HL-60/S4 treated with retinoic acid at 250 ng/mL for 4 days and 3 days (cell line): ENCODE data around the gene ZFP30.
"Not testable (repeated sequence)": the region's sequence is repeated elsewhere in the genome, so short reads cannot be mapped to it uniquely, and the experiment has no call there.

Experiments
- in situ Hi-C: fragments of 300-500 bp; cut with MboI; formaldehyde crosslinking; loops from 2 replicates; pipeline ENCODE4 v1.7.0; 2022; ENCODE audit warnings: low sequenced_read_pairs

The ZFP30 gene

GRCh38 chr19:37655301-37655688 is at the start of gene ZFP30:
ZFP30 (minus strand) TSS chr19:37655465; CDS start chr19:37647822, 7,643 bp downstream.
- in situ Hi-C loops = no loop called here

GRCh38 chr19:37699057-37699456 is 43.8 kb upstream of the ZFP30 start:
- in situ Hi-C loops = no loop called here

- in situ Hi-C loops = no loop called here
Observed at GRCh38 chr19:37698216-37698615, 43.0 kb upstream of the ZFP30 start.

GRCh38 chr19:37695144-37695899 is 40.1 kb upstream of the ZFP30 start:
- in situ Hi-C loops = no loop called here

- in situ Hi-C loops = no loop called here
Observed at GRCh38 chr19:37692956-37693620, 37.8 kb upstream of the ZFP30 start.

DNA sequence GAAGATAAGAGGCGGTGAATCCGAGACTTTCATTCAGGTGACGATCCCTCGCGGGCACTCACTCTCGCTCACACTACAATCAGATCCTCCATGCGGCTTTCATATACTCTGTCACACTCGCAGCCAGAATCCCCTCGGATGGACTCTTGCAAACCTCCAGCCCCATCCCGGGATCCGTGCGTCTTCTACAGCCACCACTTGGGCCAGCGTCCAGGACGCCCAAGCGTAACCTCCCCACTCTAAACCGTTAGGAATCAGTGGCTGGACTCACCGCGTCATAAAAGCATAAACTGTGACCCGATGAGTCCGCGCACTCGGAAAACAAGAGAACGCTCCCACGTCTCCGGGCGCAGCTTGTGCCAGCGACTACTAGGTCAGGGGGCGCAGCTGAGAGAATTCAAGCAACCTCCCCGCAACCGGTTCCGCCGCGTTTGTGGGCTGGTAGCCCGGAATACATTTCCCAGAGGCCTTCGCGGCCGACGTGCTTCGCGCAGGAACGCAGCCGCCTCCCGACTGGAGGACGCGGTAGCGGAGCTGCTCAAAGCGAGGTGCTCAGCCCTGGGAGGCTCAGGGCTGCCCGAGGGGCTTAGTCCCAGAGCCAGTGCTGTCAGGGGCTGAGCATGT is 36.7 kb upstream of the ZFP30 start:
- in situ Hi-C loops = no loop called here

DNA sequence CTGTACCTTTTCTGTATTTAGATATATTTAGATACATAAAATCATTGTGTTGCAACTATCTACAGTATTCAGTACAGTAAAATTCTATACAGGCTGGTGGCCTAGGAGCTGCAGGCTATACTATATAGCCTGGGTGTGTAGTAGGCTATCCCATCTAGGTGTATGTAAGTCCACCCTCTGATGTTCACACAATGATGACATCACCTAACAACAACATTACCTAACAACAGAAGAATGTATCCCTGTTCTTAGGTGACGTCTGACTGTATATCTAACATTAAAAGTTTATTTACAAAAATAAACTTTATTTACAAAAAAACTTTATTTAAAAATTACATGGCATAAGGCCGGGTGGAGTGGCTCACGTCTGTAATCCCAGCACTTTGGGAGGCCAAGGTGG is 28.3 kb upstream of the ZFP30 start:
- in situ Hi-C loops = no loop called here

GRCh38 chr19:37669450-37669914 is 14.2 kb upstream of the ZFP30 start:
- in situ Hi-C loops = no loop called here

DNA sequence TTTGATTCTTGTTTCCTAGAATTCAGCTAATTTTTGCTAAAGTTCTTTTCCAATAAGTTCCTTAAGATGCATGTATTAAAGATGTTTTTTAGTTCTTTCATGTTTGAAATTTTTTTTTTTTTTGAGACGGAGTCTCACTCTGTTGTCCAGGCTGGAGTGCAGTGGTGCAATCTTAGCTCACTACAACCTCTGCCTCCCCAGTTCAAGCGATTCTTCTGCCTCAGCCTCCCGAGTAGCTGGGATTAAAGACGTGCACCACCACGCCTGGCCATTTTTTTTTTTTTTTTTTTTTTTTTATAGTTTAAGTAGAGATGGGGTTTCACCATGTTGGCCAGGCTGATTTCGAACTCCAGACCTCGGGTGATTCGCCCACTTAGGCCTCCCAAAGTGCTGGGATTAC is 1.9 kb upstream of the ZFP30 start:
- in situ Hi-C loops = not testable (repeated sequence)

- in situ Hi-C loops = no loop called here
Observed at GRCh38 chr19:37655689-37656371, 565 bp upstream of the ZFP30 start.

DNA sequence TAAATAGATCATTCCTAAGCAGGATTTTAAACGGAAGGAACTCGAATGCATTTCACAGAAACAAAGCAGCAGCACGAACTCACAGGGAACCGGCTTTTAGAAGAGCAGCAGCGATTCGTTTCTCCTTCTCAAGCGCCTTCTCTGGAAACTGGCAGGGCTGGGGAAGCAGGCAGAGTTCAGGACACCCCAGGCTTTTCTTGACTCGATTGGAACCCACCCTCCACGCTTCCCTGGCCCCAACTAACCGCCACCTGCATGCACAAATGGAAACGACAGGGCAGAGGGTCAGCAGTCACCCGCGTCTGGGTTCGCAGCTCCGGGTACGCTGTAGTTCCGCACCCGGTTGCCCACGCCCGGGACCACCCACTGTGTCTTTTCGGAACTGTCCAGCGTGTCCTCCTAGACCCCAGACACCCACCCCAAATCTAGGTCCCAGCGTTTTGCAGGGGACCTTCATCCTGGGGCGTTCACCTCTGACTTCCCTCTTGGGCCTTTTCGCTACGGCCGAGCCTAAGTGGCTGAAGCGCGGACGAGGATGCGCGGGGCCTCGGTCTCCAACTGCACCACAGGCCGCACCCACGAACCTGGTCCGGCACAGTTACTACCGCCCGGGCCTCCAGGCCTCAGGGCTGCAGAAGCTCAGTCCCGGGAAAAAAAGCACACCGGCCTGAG is 500 bp downstream of the ZFP30 start:
- in situ Hi-C loops = no loop called here

DNA sequence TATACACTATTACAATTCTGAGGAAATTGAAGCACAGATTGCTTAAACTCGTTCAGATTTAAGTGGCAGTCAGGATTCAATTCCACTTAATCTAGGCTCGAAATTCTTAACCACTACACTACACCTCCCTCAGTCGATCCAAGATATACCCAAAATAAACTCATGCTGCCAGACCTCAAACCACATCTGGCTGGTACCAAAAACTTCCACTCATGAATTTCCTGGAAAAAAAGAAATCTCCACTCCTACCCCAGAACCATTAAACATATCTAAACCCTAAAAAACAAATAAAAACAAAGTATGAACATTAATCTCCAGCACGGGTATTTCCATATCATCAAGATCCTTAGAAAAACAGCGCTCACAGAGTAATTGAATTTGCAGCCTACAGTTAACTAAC is 1.1 kb downstream of the ZFP30 start:
- in situ Hi-C loops = no loop called here

- in situ Hi-C loops = no loop called here
Observed at GRCh38 chr19:37635076-37636056, 19.9 kb downstream of the ZFP30 start.

DNA sequence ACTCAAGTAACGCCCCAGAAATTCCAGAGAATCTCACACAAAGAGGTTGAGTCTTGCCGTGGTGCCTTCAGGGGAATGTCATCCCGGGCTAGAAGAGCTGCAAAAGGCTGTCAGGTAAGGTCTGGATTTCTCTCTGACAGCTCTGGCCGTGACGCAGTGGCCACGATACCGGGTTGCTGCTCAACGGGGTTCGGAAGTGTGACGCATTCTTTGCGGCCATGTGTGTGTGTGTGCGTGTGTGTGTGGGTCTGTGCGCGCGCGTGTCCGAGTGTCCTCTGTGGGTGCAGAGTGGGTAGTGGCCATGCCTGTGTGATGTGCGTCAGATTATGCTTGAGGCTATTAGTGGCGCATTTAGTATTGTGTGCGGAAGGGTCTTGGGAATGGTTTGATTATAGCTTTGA is 60.3 kb downstream of the ZFP30 start:
- in situ Hi-C loops = no loop called here

DNA sequence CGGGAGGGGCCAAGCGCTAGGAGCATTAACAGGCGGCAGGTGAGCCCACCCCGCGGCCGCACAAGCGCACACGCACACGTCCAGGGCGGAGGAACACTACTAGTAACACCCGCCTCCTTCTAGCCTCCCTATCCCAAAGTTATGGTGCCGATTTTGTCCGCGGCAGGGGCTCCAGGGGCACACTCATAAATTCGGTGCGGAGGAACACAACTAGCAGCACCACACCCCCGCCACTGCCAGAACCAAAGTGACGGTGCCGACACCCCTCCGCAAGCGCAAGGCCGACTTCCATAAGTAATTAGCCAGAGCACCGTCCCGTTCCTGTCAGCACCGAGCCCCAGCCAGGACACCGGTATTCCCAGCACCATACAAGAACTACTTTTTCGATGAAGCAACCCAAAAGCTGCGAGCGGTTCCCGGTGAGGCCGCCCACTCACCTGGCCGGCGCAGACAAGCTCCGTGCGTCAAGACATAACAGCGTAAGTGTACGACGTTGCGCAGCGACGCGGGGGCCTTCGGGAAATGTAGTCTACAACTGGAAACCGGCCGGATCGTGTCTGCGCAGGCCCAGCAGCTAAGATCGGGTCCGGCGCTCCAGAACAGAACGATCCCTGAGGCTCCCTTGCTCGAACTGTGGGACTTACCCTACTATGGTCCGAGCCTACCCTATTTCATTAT is 60.8 kb downstream of the ZFP30 start, which contains the start of the genes ZNF540 and ZNF571:
ZNF540 (plus strand) TSS at position 573 of the 678 bp plus-strand sequence. CDS start 3,572 bp downstream, outside the sequence.
ZNF571 (minus strand) TSS at position 489 of the 678 bp plus-strand sequence. CDS start 8,116 bp downstream, outside the sequence.
- in situ Hi-C loops = no loop called here

GRCh38 chr19:37593996-37594303 is 61.3 kb downstream of the ZFP30 start:
- in situ Hi-C loops = no loop called here

GRCh38 chr19:37583340-37583739 is 71.9 kb downstream of the ZFP30 start:
- in situ Hi-C loops = no loop called here

- in situ Hi-C loops = no loop called here
Observed at GRCh38 chr19:37572203-37572602, 83.1 kb downstream of the ZFP30 start.

GRCh38 chr19:37565370-37565669 is 89.9 kb downstream of the ZFP30 start:
- in situ Hi-C loops = no loop called here
